ENCODE results near the gene DAAM2.

The DAAM2 gene

DNA sequence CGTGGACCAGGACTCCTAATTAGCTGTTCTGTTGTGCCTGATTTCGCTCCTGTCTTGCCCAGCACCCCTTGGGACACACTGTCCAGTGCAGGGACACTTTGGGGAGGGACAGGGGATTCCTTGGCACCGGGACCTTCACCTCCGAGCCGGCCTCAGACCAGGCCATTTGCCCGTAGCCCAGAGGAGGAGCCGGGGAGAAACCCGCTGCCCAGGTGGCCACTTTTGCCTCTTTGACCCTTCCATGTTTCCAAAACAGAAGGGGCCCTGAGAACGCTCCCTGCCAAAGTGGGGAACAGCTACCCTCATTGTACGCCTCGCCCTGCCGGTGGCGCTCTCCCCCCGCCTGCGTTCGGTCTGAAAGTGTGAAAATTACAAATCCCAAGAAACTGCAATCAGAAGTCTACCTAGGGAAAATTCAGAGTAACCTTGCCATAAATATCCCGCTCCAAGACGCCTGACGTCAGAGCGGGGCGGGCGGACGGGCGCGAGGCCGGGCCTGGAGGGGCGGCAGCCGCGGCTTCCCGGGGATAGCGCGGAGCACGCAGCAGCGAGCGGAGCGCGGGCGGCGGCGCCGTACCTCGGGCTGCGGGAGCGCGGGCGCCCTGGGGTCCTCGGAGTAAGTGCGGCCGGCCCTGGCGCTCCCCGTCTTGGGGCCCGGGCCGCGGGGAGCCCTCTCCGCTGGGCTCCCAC lies at the start of gene DAAM2:
Gene DAAM2, plus strand, starts transcription at position 527 of the 690 bp plus-strand sequence. CDS start 63,927 bp downstream, outside the sequence.
- no peak for DNase-seq (ENCODE audit: low read depth)

- DNase-seq (ENCODE audit: low read depth) = no peak
Measured at GRCh38 chr6:39746795-39747194, 45.4 kb upstream of the DAAM2 start.

GRCh38 chr6:39752835-39753724 lies 39.1 kb upstream of the DAAM2 start:
- DNase-seq (ENCODE audit: low read depth) = no peak

DNA sequence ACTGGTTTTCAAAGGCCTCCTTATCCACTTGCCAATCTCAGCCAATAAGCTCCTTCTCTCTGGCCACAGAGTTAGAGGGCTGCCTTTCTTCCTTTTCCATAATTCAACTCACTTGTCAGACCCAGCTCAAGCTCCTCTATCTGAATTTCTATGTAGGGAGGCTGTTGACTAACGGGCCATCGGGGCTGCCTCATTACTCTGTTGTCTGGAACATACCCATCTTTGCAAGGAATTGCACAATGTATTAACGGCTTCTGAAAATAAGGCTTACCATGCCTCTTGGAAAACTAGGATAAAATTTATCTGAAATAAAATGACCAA lies 38.5 kb upstream of the DAAM2 start:
- peak; percentile 48 for DNase-seq (ENCODE audit: low read depth)

GRCh38 chr6:39754514-39755115 lies 37.6 kb upstream of the DAAM2 start:
- DNase-seq (ENCODE audit: low read depth) = no peak

DNA sequence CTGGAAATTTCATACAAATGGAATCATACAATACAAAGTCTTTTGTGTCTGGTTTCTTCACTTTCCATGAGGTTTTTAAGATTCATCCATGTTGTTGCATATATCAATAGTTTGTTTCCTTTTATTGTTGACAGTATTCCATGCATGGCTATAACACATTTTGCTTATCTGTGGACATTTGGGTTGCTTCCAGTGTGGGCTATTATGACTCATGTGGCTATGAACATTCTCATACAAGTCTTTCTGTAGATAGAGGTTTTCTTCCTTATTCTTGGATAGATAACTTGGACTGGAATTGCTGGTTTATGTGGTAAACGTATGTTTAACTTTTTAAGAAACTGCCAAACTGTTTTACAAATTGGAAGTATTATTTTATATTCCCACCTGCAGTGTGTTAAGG lies 36.9 kb upstream of the DAAM2 start:
- peak; percentile 14 for DNase-seq (ENCODE audit: low read depth)

GRCh38 chr6:39756582-39756981 lies 35.6 kb upstream of the DAAM2 start:
- DNase-seq (ENCODE audit: low read depth) = no peak

GRCh38 chr6:39758905-39759605 lies 33.1 kb upstream of the DAAM2 start:
- no peak for DNase-seq (ENCODE audit: low read depth)

- DNase-seq (ENCODE audit: low read depth) = no peak
Measured at GRCh38 chr6:39760226-39760952, 31.8 kb upstream of the DAAM2 start.

- no peak for DNase-seq (ENCODE audit: low read depth)
Measured at GRCh38 chr6:39765508-39766065, 26.6 kb upstream of the DAAM2 start.

DNA sequence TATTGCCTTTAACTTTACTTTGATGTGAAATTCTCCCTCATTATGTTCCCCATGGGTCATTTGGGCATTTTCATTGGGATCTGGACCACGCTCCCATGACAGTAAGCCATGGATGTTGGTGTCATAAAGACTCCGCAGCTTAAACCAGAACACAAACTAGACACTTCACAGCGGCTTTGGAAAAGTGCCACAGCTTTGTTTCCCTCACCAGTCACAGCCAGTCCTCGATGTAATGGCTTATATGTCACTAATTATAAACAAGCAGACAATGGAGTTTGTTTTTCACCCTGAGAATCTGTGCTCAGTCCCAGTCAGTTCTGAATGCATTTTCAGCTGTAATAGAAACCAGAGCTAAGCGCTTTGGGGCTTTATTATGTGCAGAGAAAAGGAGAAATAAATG lies 23.2 kb upstream of the DAAM2 start:
- no peak for DNase-seq (ENCODE audit: low read depth)

DNA sequence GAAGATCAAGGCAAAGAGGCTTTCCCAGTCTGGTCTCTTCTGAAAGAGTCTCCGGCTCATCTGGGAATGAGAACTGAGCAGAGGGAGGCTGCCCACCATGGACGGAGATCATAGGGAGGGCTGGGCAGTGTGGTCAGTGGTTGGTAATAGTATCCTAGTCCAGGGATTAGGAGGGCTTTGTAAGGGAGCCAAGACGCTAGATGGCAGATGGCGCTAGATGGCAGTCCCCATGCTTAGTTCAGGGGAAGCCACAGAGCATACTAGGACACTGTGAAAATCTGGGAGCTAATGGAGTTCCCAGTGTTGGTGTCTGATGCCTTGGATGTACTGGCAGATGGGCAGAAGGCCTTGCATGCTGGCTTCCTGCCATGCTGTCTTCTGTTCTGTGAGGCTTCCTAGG lies 21.7 kb upstream of the DAAM2 start:
- DNase-seq (ENCODE audit: low read depth) = no peak

DNA sequence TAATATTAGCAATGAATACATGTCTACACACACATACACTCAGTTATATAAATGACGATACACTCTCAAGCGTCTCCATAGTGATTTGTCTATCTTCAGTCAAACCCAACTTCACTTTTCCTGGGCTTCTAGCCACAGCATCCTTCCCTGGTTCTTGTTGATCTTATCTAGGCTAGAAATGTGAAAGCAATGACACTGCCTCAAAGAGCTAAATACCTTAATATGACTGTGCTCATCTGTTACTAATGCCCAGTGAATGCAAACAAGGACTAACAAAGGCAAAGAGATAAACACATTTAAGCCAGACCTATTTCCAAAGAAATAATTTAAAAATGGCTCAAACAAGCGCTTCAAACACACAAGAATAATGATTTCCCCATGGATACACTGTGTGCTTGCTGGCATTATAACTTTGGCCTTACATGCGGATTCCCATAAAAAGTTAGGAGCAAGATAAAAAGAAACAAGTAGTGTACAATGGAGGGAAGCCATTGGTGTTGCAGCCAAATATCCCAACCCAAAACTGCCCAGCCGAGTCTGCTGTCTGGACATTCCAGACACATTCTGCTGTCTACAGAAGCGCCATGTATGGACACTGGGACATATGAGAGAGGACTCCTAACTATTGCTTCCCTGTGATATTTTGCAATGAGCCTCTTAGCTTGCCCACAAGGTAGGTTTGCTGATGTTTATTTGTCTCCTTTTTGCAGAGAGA lies 19.5 kb upstream of the DAAM2 start:
- DNase-seq (ENCODE audit: low read depth) = no peak

GRCh38 chr6:39773782-39774181 lies 18.4 kb upstream of the DAAM2 start:
- DNase-seq (ENCODE audit: low read depth) = no peak

- no peak for DNase-seq (ENCODE audit: low read depth)
Measured at GRCh38 chr6:39776581-39776980, 15.6 kb upstream of the DAAM2 start.

GRCh38 chr6:39777218-39777617 lies 15.0 kb upstream of the DAAM2 start:
- DNase-seq (ENCODE audit: low read depth) = no peak

- no peak for DNase-seq (ENCODE audit: low read depth)
Measured at GRCh38 chr6:39777661-39778060, 14.5 kb upstream of the DAAM2 start.

DNA sequence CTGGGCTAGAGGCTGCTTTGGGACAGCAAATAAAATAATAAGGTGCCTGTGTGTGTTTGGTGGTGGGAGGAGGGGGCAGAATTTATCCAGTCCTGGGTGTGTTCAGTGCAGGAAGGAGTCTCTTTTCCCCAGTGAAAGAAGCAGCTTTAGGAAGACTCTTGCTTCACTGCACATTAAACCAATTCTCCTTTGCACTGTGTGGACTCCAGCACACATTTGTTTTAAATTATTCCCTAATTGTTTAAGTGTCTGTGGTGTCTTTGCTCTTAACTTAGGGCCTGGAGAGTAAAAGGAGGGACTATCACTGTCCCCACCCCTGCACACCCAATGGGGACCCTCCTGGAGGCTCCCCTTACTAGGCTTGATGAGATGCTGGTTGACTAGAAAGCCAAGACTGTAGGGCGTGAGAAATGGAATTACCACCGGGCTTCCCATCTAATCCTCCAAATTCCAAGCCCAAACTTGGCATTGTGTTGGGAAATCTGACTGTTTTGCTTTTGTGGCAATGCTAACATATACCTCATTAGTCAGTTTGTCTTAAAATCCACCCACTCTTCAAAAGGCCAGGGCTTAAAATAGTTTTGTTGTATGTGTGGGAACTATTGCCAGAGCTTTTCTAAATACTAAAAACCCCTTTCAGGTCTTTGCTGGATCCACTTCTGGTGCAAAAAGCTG lies 13.5 kb upstream of the DAAM2 start:
- DNase-seq (ENCODE audit: low read depth) = peak; percentile 13

DNA sequence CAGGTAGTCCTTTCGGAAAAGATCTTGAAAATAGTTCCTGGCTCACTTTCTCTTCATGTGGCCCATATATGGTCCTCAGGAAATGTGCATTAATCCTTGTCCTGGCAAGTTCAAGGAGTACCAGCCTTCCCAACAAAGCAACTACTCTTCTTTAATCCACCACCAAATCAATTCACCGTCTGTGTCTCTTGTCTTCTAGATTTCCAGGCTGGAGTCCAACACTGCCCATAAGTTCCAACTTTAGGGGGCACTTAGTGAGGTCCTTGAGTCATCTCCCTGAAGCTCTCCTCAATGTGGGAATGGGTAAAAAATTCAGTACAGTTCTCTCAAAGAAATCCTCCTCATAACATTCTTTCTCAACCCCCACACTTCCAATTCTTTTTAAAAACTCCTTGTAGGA lies 6.9 kb upstream of the DAAM2 start:
- DNase-seq (ENCODE audit: low read depth) = no peak

DNA sequence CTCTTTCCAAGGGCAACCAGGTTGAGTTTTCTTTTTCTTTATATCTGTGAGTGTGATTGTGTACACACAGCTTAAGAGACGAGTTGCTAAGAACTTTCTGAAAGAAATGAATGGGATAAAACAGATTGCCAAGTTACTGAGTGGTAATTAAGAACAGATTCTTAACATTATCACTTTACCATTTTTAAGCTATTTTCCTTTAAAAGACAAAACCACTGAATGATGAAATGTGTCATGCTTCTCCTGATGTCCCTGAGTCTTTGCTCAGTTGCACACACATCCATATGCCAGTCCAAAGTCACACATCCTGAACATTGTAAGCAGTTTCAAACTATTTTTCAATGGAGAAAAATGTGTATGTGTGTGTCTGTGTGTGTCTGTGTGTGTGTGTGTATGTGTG lies 5.5 kb upstream of the DAAM2 start:
- no peak for DNase-seq (ENCODE audit: low read depth)

Measured in stromal cell of bone marrow (primary cell).